ENCODE measurements around the gene MAP2K5. TPM values are rescaled to one million over a fixed set of nuclear protein-coding genes. Genes with fewer than 3 reads are reported as not detected.

The MAP2K5 gene
- 12.1 and 20.1 TPM in 2 replicates for polyA plus RNA-seq
- 24.6 and 29.2 TPM in 2 replicates for polyA minus RNA-seq

DNA sequence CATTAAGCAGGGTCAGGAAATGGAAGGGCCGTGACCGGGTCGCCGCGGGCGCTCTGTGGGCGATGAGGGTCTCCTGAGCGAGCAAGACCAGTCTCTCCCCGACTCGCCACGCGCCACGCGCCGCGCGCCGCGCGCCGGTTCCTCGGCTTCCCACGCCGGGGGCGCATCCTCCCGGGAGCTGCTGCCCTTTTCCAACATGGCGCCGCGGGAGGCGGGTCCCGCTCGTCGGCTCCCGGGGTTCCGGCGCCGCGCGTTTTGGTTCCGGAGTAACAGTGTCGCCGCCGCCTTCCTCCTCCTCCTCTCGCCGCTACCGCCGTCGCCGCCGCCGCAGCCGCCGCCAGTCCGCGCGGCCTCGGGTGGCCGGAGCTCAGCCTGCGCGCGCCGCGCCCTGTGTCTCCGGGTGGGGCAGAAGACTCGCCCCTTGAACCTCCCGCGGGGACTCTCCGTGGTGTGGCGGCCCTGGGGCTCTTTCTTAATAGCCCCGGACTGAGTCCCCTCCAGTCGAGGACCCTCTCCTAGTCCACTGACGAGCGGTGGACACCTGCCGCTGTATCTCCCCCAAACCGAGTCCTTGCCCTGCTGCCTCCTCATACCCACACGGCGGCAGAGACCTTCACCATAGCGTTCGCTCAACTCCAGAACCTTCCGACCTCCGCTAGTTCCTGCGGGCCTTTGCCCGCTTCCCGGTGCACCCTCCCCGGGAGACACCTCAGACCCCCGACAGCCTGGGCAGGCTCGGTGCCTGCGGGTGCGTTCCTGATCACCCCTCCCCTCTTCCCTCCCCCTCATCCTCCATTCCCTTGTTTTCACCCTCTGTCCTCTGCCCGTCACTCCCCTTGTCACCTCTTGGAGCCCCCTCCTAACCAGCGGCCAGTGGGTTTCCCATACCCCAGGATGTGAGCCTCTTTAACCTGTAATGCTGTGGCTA is at the start of gene MAP2K5:
MAP2K5 (plus strand) TSS at position 284 of the 928 bp plus-strand sequence; CDS start at position 917, 633 bp downstream.
- peak within 1 kb of the TSS; percentile 74 for H3K4me2 ChIP-seq (ENCODE audit: low read length)
- H3F3A ChIP-seq (ENCODE audit: insufficient read depth, low read length, poor library complexity, severe bottlenecking) = no peaks in the 10 kb centered on the region
- peak within 1 kb of the TSS; percentile 64 for H3K27ac ChIP-seq (ENCODE audit: low read length)
- no peaks in the 10 kb centered on the region for H3K36me3 ChIP-seq (ENCODE audit: insufficient read depth, low read length)
- TF ChIP-seq SMC3 (conservative IDR thresholded peaks at IDR 0.05; ENCODE audit: poor library complexity) (peak; percentile 30), RAD21 (conservative IDR thresholded peaks at IDR 0.05) (peak; percentile 37), TAF1 (IDR thresholded peaks at IDR 0.05; ENCODE audit: low read depth) (no peak), EP300 (conservative IDR thresholded peaks at IDR 0.05; ENCODE audit: poor library complexity, severe bottlenecking) (peak; percentile 38), POLR2AphosphoS5 (IDR thresholded peaks at IDR 0.05) (peak; percentile 63), EZH2 (IDR thresholded peaks at IDR 0.05; ENCODE audit: borderline replicate concordance, insufficient read depth, low read length, poor library complexity, severe bottlenecking) (no peak), MXI1 (conservative IDR thresholded peaks at IDR 0.05; ENCODE audit: poor library complexity, severe bottlenecking) (peak; percentile 93)
- TF ChIP-seq, protein P1, sequence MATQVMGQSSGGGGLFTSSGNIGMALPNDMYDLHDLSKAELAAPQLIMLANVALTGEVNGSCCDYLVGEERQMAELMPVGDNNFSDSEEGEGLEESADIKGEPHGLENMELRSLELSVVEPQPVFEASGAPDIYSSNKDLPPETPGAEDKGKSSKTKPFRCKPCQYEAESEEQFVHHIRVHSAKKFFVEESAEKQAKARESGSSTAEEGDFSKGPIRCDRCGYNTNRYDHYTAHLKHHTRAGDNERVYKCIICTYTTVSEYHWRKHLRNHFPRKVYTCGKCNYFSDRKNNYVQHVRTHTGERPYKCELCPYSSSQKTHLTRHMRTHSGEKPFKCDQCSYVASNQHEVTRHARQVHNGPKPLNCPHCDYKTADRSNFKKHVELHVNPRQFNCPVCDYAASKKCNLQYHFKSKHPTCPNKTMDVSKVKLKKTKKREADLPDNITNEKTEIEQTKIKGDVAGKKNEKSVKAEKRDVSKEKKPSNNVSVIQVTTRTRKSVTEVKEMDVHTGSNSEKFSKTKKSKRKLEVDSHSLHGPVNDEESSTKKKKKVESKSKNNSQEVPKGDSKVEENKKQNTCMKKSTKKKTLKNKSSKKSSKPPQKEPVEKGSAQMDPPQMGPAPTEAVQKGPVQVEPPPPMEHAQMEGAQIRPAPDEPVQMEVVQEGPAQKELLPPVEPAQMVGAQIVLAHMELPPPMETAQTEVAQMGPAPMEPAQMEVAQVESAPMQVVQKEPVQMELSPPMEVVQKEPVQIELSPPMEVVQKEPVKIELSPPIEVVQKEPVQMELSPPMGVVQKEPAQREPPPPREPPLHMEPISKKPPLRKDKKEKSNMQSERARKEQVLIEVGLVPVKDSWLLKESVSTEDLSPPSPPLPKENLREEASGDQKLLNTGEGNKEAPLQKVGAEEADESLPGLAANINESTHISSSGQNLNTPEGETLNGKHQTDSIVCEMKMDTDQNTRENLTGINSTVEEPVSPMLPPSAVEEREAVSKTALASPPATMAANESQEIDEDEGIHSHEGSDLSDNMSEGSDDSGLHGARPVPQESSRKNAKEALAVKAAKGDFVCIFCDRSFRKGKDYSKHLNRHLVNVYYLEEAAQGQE (IDR thresholded peaks at IDR 0.05; ENCODE audit: borderline replicate concordance) = peak; percentile 57
- TF ChIP-seq, protein P2, sequence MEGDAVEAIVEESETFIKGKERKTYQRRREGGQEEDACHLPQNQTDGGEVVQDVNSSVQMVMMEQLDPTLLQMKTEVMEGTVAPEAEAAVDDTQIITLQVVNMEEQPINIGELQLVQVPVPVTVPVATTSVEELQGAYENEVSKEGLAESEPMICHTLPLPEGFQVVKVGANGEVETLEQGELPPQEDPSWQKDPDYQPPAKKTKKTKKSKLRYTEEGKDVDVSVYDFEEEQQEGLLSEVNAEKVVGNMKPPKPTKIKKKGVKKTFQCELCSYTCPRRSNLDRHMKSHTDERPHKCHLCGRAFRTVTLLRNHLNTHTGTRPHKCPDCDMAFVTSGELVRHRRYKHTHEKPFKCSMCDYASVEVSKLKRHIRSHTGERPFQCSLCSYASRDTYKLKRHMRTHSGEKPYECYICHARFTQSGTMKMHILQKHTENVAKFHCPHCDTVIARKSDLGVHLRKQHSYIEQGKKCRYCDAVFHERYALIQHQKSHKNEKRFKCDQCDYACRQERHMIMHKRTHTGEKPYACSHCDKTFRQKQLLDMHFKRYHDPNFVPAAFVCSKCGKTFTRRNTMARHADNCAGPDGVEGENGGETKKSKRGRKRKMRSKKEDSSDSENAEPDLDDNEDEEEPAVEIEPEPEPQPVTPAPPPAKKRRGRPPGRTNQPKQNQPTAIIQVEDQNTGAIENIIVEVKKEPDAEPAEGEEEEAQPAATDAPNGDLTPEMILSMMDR (IDR thresholded peaks at IDR 0.05; ENCODE audit: poor library complexity, severe bottlenecking) = peak; percentile 19
- H3K9me3 ChIP-seq (ENCODE audit: low read length) = no peaks in the 10 kb centered on the region
- H3K9ac ChIP-seq (ENCODE audit: low read length) = peak within 1 kb of the TSS; percentile 89
- H4K20me1 ChIP-seq (ENCODE audit: insufficient read depth) = no peaks in the 10 kb centered on the region
- no peaks in the 10 kb centered on the region for H3K27me3 ChIP-seq (ENCODE audit: insufficient read depth, low read depth, low read length)
- H2AFZ ChIP-seq (ENCODE audit: low read depth, low read length) = peak within 1 kb of the TSS; percentile 89
- no peaks in the 10 kb centered on the region for H3K9me2 ChIP-seq (ENCODE audit: insufficient read depth, low read length)
- no peaks in the 10 kb centered on the region for H3K79me2 ChIP-seq (replicated peaks; ENCODE audit: insufficient read depth, low read length)
- peak within 1 kb of the TSS; percentile 89 for H3K4me3 ChIP-seq (ENCODE audit: low read length)

DNA sequence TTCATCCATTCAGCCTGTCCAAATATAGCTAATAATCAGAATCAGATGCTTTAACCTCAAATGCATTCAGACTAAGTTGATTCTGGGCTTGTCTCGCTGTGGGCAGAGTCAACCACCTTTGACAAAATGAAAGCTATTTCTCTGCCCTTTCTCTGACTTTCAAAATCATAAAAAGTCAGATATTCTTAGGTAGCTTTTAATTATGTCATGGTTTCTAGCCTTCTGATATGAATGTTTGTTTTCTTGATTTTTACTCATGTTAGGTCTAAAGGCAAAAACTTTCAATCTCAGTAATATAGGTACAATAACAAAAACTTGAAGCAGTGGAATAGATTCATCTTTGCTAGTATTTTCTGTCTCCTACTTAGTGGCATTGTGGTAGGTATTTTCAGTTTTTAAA is 46.9 kb upstream of the MAP2K5 start:
- H3F3A ChIP-seq (ENCODE audit: insufficient read depth, low read length, poor library complexity, severe bottlenecking) = no peaks in the 10 kb centered on the region
- no peaks in the 10 kb centered on the region for H3K36me3 ChIP-seq (ENCODE audit: insufficient read depth, low read length)
- H3K27me3 ChIP-seq (ENCODE audit: insufficient read depth, low read depth, low read length) = peaks cover 8% of the 10 kb centered on the region
- H3K9me3 ChIP-seq (ENCODE audit: low read length) = no peaks in the 10 kb centered on the region
- no peaks in the 10 kb centered on the region for H3K9me2 ChIP-seq (ENCODE audit: insufficient read depth, low read length)
- no peaks in the 10 kb centered on the region for H4K20me1 ChIP-seq (ENCODE audit: insufficient read depth)
- no peak overlapping the region for H3K27ac ChIP-seq (ENCODE audit: low read length)
- no peak overlapping the region for H3K9ac ChIP-seq (ENCODE audit: low read length)
- TF ChIP-seq, protein P2 (IDR thresholded peaks at IDR 0.05; ENCODE audit: poor library complexity, severe bottlenecking) = no peak
- TF ChIP-seq, protein P1 (IDR thresholded peaks at IDR 0.05; ENCODE audit: borderline replicate concordance) = no peak
- no peak for TF ChIP-seq POLR2AphosphoS5 (IDR thresholded peaks at IDR 0.05)
- TF ChIP-seq EP300 (conservative IDR thresholded peaks at IDR 0.05; ENCODE audit: poor library complexity, severe bottlenecking) = no peak
- TF ChIP-seq EZH2 (IDR thresholded peaks at IDR 0.05; ENCODE audit: borderline replicate concordance, insufficient read depth, low read length, poor library complexity, severe bottlenecking) = no peak
- no peak overlapping the region for H3K4me3 ChIP-seq (ENCODE audit: low read length)
- H3K79me2 ChIP-seq (replicated peaks; ENCODE audit: insufficient read depth, low read length) = no peaks in the 10 kb centered on the region
- H3K4me2 ChIP-seq (ENCODE audit: low read length) = no peak overlapping the region
- no peak overlapping the region for H2AFZ ChIP-seq (ENCODE audit: low read depth, low read length)
